ENCODE measurements around the gene ITLN2. TPM values are rescaled to one million over a fixed set of nuclear protein-coding genes. Genes with fewer than 3 reads are reported as not detected.

The ITLN2 gene
- total and polyA plus RNA-seq, 10 of the 15 experiments (the other 5 are each of a cell fraction or from before 2014, with no cell fraction given), result not detected

DNA sequence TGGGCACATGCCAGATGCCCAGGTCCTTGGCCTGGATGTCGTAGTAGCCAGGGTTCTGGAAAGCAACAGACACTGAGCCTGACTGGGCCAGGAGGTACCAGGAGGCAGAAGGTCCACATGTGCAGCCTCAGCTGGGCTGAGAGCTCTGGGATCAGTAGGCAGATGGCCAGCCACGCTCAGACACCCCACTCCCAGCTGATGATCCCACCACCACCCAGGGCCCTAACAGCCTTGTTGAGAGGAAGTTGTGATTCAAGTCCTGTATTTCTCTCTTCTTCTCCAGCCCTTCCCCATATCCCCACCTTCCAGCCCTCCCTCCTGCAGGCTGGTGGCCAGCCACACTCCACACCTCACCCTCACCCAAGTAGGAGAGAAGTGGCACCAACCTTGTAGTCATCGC lies 4.0 kb downstream of the ITLN2 start:
- Histone ChIP-seq H4K20me1 (ENCODE audit: control insufficient read depth, insufficient read depth) (no peaks in the 10 kb centered on the region), H2AFZ (ENCODE audit: control insufficient read depth, low read depth, low read length) (no peak overlapping the region), H3K4me3 (no peak overlapping the region), H3K36me3 (ENCODE audit: control insufficient read depth in 2 of 2, insufficient read depth in 2 of 2, low read length in 1 of 2) (no peaks in the 10 kb centered on the region), H3K9ac (ENCODE audit: control insufficient read depth, insufficient read depth, low read length) (no peak overlapping the region), H3K4me1 (ENCODE audit: control insufficient read depth, insufficient read depth, low read length) (no peaks in the 10 kb centered on the region), H3K79me2 (ENCODE audit: control insufficient read depth, insufficient read depth, low read length) (no peaks in the 10 kb centered on the region), H3K27ac (ENCODE audit: control insufficient read depth, insufficient read depth) (no peak overlapping the region), H3K9me3 (replicated peaks; ENCODE audit: control insufficient read depth, insufficient read depth, low read length) (no peaks in the 10 kb centered on the region), H3K27me3 (replicated peaks in 1 of 2; ENCODE audit: control insufficient read depth in 2 of 2, insufficient read depth in 2 of 2, low read length in 1 of 2) (no peaks in the 10 kb centered on the region), H3K4me2 (ENCODE audit: control insufficient read depth, insufficient read depth) (no peak overlapping the region)
- FAIRE-seq (no peak), DNase-seq (ENCODE audit: low read depth, low spot score) (no peak), ATAC-seq (no peak)
- BruUV-seq (replicated peaks), result no TSS peak
- intact Hi-C loops (cut with micrococcal nuclease; ENCODE audit: unreplicated experiment), result loop anchor here (1.0 to 2.0 kb wide), 4 partner anchors 115 to 268 kb away; no protein-coding TSS in a partner anchor
- POLR2A ChIA-PET, result interaction anchor here (0.9 kb wide), 1 partner anchor 223 kb away, joined by 3 read pairs; no protein-coding TSS in a partner anchor
- whole genome bisulfite sequencing (ENCODE audit: insufficient coverage, insufficient replicate concordance, low lambda C conversion rate, missing lambda C conversion rate), result 41% methylated on average over 3 of the region's 3 CpGs
- no peak for TF ChIP-seq EGR1 (IDR thresholded peaks at IDR 0.05; ENCODE audit: borderline replicate concordance in 1 of 2, low read depth in 2 of 2, low read length in 2 of 2)
- TF ChIP-seq PML (IDR thresholded peaks at IDR 0.05; ENCODE audit: low read length), result no peak
- no peak for TF ChIP-seq ETV6 (conservative IDR thresholded peaks at IDR 0.05 in 1 of 2, IDR thresholded peaks at IDR 0.05 in 1 of 2; ENCODE audit: borderline replicate concordance in 1 of 2, low read depth in 1 of 2)
- no peak for TF ChIP-seq RAD51 (IDR thresholded peaks at IDR 0.05)
- no peak for TF ChIP-seq CHD2 (IDR thresholded peaks at IDR 0.05; ENCODE audit: borderline replicate concordance, low read depth, low read length)
- TF ChIP-seq, protein P1, sequence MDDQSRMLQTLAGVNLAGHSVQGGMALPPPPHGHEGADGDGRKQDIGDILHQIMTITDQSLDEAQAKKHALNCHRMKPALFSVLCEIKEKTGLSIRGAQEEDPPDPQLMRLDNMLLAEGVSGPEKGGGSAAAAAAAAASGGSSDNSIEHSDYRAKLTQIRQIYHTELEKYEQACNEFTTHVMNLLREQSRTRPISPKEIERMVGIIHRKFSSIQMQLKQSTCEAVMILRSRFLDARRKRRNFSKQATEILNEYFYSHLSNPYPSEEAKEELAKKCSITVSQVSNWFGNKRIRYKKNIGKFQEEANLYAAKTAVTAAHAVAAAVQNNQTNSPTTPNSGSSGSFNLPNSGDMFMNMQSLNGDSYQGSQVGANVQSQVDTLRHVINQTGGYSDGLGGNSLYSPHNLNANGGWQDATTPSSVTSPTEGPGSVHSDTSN (IDR thresholded peaks at IDR 0.05; ENCODE audit: insufficient replicate concordance, low read depth, low read length), result no peak
- no peak for TF ChIP-seq NR2F1 (conservative IDR thresholded peaks at IDR 0.05)
- CTCF ChIA-PET, result interaction anchor here (0.9 to 6.6 kb wide), 34 partner anchors 9 to 332 kb away, joined by 3 to 349 read pairs (median 15); partner anchors contain the start of genes CD244, ITLN1, KLHDC9 and LY9
- SMC1A ChIA-PET (ENCODE audit: uncharacterized antibody, unreplicated experiment), result interaction anchor here (0.9 to 6.8 kb wide), 21 partner anchors 9 to 323 kb away, joined by 3 to 212 read pairs (median 12); partner anchors contain the start of gene CD244
- RAD21 ChIA-PET (ENCODE audit: unreplicated experiment), result interaction anchor here (0.8 to 5.7 kb wide), 15 partner anchors 37 to 276 kb away, joined by 3 to 174 read pairs (median 14); partner anchors contain the start of genes CD244, ITLN1 and LY9
- in situ Hi-C loops (cut with MboI), result loop anchor here (5.0 to 25.0 kb wide), 5 partner anchors 113 to 538 kb away; partner anchors contain the start of gene VANGL2
